GM19452 (cell line): ENCODE measurements around the gene RPTOR.
"Not testable (repeated sequence)": the region's sequence is repeated elsewhere in the genome, so short reads cannot be mapped to it uniquely, and the experiment has no call there.

Experiments used
- ATAC-seq: cut with Tn5 transposase; IDR thresholded peaks from one replicate; pipeline ENCODE4 v1.9.1; 2021; ENCODE audit not compliant: unreplicated experiment

RPTOR gene

DNA sequence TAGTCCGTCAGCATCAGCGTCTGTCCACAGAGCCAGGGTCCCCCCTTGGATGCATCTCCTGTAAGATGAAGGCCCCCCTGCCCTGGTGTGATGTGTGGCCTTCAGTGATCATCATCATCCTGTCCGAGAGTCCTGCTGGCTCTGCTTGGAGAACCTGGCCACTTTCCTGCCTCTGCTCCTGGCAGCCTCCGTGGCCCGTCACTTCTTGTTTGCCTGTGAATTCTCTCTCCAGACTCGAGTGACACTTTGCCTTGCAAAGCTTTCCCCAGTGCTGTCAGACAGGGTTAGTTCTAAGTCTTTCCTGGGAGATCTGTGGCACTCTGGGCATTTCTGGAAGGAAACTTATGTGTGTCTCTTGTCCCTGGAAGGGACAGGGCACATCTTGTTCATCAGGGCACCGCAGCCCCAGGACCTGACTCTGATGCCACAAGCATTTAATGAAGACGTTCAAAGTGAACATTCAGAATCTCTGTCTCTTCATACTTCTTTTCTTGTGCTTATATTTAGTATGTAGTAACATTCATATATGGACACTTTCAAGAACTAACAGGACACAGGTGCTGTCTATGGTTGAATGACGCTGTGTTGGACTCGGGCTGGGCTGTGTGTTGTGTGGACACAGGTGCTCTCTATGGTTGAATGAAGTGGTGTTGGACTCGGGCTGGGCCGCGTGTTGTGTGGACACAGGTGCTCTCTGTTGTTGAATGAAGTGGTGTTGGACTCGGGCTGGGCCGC lies 68.5 kb downstream of the RPTOR start:
- ATAC-seq = no peak

DNA sequence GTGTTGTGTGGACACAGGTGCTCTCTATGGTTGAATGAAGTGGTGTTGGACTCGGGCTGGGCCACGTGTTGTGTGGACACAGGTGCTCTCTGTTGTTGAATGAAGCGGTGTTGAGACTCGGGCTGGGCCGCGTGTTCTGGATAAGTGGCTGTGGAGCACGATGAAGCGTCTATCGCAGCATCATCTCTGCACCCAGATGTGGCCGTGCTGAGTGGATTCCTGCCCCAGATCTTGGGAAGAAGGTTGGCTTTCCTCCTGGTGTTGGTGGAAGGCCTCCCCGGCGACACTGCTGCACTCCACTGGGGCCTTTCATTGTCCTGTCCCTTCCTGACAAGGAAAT lies 69.1 kb downstream of the RPTOR start:
- no peak for ATAC-seq

DNA sequence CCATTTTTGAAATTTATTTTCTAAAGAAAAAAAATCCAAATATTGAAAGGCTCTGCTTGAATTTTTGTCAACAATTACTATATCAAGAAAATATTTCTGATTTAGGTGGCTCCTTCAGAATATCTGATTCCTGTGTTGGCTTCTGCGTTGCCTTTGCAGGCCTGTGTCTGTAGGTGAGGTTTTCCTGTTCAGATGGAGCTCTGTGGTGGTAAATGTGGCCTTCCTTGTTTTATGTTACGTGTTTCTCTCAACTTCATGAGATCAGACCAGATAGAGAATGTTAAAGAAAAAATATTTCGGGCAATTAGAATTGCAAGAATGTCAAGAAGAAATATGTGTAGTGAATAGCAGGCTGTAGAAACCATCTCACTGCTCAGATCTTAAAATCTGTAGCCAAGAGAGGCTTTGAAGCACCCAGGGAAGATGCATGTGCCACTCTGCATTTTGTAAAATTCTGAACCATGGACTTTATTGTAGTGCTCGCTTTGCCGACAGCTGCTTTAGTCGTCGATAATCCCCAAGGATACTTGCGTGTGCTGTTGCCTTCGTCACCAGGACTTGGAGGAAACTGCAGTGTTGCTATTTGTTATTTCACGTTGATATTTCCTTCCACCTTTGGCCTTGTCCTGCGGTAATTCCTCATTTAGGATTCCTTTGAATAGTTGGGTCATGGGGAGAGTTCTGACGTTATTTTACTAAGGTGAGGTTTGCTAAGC lies 69.9 kb downstream of the RPTOR start:
- ATAC-seq = no peak

DNA sequence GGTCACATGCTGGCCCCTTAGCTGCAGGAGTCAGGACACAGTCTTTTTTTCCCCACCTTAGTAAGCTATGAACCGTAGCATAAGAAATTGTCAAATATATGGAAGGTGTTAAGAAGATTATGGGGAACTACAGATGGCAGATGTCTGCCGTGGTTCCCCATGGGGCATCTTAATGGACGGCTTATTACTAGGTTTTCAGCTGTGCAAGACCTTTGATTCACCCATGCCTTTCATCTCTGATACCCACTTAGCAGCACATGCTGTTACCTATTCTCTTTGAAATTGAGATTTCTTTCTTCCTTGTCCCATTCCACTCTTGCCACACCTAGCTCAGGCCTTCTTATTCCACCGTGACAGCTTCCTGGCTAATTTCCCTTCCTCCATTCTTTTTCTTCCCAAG lies 70.7 kb downstream of the RPTOR start:
- no peak for ATAC-seq

DNA sequence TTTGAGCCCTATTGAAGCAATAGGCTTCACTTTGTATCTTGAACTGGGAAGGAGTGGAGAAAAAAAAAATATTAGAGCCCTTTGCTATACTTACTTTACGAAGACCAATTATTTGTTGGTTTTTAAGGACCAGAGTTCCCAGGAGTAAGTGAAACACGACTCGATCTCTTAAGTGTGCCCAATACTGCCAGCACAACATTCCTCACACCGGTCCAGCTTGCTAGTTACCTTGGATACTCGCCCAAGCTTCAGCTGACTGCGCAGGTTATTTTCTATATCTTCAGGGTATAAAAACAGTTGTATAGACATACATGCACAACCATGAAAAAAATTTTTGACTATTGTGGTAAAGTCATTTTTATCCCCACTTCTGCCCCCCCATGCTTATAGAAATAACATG lies 72.1 kb downstream of the RPTOR start:
- ATAC-seq = no peak

DNA sequence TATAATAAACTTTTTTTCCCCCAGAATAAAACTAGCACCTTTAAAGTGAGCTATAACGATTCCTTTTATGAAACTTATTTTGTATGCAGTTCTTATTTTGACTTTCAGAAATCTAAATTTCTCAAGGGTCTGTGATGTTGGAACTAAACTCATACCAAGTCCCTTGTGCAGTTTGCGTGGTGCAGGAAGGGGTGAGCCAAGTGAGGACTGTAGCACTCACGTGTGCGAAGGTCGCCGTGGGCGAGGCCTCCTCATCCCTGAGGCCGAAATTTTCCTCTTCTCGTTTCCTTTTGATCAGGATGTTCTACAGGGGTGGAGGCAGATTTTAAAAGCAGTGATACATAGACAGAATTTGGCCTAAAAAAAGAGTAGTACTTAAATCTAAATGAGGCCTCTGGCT lies 73.7 kb downstream of the RPTOR start:
- no peak for ATAC-seq

DNA sequence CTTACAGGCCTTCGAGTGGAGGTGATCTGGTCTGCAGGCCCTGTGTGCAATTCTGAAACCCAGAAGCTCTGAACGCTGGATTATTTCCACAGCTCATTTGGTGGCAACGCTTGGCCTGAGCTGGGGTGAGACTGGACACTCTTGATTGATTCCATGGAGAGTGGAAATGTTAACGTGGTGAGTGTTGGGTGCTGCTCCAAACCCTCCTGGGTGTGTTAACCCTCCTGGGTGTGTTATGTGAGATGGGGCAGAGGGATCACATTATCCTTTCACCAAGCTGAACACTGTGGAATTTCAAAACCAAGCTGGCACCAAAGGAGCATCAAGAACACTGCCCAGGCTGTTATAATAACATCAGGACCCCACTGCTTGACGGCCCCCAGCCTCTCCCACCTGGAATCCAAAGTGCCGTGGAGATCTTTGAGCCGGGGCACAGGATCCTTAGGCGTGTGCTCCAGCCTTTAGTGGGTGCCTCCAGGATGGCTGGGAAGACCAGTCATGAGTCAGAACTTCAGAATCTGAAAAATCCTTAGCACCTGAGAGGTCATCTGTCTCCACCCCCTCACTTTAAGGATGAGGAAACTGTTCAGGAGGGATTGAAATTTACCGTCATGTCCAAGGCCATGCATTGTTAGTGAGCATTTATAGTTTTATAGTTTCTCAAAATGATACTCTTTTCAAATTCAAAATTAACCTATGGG lies 75.0 kb downstream of the RPTOR start:
- no peak for ATAC-seq

DNA sequence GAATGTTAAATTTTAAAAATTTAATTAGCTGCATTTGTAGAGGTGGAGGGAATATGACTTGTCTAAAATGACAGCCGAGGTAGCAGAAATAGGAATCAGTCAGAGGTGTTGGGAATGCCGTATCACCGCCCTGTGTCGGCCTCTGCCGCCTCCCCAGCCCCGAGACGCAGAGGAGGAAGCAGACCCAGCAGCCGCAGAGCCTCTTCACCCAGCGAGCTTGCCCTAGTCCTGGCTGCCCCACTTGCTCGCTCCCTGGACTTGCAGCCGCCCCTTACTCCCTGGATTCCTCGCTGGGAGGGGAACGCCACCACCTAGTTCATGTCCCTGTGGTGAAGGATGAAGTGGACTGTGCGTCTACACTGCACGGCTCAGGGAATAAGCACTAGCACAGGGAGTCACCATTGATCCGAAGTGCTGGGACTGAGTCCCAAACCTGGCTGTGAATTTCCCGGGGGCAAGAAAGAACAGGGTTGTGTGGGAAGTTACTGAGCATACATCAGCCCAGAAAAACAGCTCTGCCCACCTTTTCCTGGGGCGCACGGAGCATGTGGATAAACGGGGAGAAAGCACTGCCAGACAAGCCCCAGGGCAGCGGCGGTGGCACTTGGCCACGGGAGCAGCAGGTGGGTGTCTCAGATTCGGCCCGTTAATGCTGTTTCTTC lies 76.8 kb downstream of the RPTOR start:
- ATAC-seq = no peak

DNA sequence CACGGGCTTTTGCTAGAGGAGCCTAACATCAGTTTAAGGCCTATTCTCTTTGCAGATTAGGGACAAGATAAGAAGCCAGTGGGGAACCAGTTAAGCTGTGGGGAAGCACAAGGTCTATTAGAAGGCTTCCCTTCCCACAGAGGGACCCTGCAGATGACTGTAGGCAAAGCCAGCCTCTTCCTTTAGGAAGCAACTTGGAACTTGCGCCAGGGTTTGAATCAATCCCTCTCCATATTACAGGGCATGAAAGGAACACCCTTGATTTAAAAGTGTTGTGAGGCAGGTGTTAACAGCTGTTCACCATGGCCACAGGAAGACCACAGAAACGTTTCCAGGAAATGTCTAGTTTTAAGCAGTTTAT lies 77.3 kb downstream of the RPTOR start:
- ATAC-seq = no peak

DNA sequence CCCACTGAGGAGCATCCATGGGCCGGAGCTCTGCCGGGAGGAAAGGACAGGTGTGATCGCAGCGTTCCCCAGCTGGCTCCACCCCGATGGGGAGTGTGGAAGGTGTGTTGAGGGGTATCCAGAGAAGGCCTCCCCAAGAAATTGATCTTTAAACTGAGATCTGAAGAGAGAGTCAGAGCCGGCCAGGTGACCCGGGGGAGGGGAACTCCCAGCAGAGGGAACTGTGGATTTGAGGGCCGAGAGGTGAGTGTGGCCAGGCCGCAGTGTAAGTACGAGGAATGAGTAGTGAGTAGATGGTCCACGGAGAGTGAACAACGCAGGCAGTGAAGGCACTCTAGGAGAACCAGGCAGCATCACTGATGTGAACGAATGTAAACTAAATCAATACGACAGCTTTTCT lies 80.2 kb downstream of the RPTOR start:
- no peak for ATAC-seq

DNA sequence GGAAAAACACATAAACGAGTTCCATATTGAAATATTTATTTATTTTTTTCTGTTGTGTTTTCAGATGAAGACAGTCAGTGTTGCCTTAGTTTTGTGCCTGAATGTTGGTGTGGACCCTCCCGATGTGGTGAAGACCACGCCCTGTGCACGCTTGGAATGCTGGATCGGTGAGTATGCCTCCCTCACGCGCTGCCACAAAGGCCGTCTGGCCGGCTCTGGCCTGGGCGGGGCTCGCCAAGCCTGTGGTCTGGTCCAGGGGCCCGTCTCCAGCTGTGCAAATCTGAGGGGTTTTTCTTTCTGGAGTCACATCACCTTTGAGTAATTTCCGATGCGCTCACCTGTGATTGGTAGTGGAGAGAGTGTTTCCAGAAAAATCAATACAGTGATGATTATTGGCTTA lies 81.0 kb downstream of the RPTOR start:
- no peak for ATAC-seq

DNA sequence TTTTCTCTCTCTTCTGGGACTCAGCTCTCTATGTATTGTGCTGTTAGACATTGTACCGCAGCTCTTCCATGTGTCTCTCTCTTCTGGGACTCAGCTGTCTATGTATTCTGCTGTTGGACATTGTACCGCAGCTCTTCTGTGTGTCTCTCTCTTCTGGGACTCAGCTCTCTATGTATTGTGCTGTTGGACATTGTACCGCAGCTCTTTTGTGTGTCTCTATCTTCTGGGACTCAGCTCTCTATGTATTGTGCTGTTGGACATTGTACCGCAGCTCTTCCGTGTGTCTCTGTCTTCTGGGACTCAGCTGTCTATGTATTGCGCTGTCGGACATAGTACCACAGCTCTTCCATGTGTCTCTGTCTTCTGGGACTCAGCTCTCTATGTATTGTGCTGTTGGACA lies 84.2 kb downstream of the RPTOR start:
- not testable (repeated sequence) for ATAC-seq

DNA sequence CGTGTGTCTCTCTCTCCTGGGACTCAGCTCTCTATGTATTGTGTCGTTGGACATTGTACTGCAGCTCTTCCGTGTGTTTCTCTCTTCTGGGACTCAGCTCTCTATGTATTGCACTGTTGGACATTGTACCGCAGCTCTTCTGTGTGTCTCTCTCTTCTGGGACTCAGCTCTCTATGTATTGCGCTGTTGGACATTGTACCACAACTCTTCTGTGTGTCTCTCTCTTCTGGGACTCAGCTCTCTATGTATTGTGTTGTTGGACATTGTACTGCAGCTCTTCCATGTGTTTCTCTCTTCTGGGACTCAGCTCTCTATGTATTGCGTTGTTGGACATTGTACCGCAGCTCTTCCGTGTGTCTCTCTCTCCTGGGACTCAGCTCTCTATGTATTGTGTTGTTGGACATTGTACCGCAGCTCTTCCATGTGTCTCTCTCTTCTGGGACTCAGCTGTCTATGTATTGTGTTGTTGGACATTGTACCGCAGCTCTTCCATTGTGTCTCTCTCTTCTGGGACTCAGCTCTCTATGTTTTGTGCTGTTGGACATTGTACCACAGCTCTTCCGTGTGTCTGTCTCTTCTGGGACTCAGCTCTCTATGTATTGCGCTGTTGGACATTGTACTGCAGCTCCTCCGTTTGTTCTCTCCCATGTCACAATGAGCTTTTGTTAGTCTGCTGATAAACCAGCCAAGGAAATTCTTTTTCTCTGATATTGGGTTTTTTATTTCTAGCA lies 84.8 kb downstream of the RPTOR start:
- no peak for ATAC-seq

DNA sequence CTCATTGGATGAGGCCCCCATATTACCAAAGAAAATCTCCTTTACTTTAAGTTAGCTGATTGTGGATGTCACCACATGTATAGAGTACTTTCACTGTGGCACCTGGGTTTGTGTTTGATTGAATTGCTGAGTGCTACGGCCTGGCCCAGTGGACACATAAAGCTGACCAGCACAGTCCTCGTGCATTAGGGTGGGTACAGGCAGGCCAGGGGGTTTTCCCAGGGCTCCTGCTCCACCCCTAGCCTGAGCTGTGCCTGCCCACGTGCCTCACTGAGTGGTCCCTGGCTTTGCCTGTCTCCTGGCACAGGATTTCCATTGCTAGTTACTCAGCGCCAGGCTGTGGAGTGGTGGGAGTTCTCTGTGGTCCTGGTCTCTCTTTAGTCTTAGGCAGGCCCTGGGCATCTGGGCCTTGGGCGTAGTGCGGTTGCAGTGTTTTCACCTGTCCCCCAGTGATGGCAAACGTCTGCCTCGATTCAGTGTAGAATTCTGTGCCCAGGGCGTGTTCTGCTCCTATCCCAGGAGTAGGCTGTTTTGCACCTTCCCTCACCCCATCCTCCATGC lies 86.0 kb downstream of the RPTOR start:
- ATAC-seq = no peak

DNA sequence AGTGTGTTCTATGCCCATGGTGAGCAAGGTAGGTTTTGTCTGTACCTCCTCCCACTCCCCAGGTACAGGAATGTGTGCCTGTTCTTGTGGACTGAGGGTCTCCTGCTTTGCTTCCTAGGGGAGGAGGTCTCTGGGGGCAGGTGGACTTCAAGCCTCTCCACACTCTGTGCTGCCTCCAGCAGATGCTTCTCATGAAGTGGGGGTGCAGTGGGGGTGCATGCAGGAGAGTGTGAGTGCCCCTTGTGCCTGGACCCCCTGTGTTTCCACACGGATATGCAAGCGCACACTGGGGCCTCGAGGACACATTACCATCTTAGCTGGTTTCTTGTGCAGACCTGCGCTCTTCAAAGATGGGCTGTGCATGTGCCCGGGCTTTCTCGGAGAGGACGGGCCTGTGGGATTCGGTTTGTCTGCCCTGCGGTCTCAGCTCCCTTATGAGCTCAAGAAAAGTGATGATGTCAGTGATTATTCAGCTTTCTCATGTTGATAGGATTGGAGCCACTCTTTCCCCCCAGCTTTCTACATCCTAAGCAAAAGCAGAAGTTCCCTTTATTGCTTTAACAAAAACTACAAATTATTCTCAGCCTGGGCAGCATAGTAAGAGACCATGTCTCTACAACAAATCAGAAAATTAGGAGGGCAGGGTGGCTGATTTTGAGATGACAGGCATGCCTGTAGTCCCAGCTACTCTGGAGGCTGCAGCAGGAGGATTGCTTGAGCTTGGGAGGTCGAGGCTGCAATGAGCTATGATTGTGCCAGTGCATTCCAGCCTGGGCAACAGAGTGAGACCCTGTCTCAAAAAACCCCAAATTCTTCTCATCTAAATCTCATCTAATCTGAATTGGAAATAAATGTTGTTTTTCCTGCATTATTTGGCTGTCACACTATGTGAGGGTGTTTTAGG lies 86.8 kb downstream of the RPTOR start:
- no peak for ATAC-seq

DNA sequence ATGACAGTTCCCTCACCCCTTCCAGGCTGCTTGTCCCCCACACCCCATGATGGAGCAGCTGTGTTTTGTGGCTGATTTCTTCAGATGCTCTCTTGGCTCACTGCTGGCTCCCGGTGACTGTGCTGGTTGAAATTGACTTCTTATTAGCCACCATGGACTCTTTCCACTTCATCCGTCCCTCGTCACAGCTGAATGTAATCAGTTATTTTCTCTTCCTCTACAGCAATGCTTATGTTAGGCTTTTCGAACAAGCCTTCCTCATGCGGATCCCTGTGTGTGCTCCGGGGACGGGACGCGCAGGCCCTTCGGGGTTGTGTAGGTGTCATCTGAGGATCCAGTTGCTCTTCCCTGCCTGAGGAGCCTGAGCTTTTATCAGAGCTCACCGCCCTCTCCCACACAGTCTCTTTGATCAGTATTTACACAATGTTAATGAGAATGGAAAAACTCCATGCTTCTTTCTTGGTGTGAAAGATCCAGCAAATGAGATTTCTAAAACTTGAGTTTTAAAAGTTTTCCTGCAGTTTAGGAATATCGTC lies 87.5 kb downstream of the RPTOR start:
- ATAC-seq = no peak

DNA sequence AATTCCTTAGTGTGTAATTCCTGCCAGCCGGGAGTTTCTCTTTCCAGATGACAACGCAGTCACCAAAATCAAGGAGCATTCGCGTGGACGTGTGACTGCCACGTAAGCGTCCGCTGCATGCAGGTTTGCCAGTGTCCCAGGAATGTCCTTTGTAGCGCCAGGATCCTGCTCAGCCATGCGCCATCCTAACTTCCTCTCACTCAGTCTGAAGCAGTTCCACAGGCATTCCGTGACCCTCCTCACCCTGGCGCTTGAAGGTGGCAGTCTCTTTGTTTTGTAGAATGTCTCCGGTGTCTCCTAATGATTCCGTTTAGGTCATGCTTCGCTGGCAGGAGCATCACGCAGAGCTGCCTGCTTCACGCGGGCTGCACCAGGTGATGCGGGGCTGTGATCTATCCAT lies 88.6 kb downstream of the RPTOR start:
- no peak for ATAC-seq

DNA sequence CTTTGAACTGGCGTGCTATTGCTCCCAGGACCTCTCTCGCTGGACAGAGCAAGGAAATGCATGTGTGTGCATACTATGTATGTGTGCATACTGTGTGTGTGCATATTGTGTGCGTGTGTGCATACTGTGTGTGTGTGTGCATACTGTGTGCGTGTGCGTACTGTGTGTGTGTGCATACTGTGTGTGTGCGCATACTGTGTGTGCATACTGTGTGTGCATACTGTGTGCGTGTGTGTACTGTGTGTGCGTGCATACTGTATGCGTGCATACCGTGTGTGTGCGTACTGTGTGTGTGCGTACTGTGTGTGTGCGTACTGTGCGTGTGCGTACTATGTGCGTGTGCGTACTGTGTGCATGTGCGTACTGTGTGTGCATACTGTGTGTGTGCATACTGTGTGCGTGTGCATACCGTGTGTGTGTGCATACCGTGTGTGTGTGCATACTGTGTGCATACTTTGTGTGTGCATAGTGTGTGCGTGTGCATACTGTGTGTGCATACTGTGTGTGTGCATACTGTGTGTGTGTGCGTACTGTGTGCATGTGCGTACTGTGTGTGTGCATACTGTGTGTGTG lies 89.4 kb downstream of the RPTOR start:
- no peak for ATAC-seq

DNA sequence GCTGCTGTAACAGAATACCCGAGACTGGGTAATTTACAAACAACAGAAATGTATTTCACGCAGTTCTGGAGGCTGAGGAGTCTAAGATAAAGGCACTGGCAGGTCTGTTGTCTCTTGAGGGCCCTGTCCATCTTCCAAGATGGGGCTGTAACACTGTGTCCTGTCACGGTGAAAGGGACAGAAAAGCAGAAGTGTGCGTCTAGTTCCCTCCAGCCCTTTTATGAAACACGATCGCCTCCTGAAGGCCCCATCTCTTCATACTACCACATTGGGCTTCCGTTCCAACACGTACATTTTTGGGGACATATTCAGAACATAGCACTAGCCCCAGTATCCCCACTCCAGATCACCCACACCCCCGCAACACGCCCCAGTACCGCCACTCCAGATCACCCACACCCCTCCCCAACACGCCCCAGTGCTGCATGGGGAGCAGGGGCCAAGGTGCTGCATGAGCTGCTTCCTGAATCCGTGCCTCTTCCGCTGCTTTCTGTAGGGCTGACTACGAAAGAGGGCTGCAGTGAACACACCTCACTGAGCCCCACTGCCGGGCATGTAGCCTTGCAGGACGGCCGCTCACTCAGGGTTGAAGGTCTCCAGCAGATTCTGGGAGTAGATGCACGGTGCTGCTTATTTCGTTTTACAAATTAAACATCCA lies 91.9 kb downstream of the RPTOR start:
- ATAC-seq = no peak
